ENCODE measurements around the gene ROBO4.

Gene ROBO4

GRCh38 chr11:124897674-124898262 lies at the start of gene ROBO4:
TSS of gene ROBO4 (minus strand) at chr11:124897865. CDS start at chr11:124897795, 70 bp downstream.
- DNase-seq (ENCODE audit: low read depth in 2 of 2), result no peak

DNA sequence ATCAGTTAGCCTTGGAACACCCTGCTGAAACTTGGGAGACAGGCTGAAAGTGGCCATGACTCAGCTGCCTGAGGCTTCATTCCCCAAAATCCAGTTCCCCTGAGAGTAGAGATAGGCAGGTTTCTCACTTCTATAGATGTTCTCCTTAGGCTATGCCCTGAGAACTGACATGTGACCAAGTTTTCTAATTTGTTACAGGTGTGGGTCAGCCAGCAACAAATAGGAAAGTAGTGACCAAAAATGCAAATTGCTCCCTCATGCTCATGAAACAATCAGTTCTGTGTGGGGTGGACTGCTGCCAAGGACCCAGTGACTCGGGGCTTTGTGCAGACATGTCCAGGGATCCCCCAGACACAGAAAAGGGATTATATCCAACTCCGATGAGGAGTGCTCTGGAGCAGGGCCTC lies 49.1 kb upstream of the ROBO4 start:
- no peak for DNase-seq (ENCODE audit: low read depth in 2 of 2)

- no peak for DNase-seq (ENCODE audit: low read depth in 2 of 2)
Measured at GRCh38 chr11:124945826-124946225, 48.2 kb upstream of the ROBO4 start.

- DNase-seq (ENCODE audit: low read depth in 2 of 2), result no peak
Measured at GRCh38 chr11:124944565-124944964, 46.9 kb upstream of the ROBO4 start.

GRCh38 chr11:124943741-124944140 lies 46.1 kb upstream of the ROBO4 start:
- no peak for DNase-seq (ENCODE audit: low read depth in 2 of 2)

- DNase-seq (ENCODE audit: low read depth in 2 of 2), result no peak
Measured at GRCh38 chr11:124943254-124943616, 45.6 kb upstream of the ROBO4 start.

GRCh38 chr11:124942466-124943253 lies 45.0 kb upstream of the ROBO4 start:
- DNase-seq (ENCODE audit: low read depth in 2 of 2), result no peak

DNA sequence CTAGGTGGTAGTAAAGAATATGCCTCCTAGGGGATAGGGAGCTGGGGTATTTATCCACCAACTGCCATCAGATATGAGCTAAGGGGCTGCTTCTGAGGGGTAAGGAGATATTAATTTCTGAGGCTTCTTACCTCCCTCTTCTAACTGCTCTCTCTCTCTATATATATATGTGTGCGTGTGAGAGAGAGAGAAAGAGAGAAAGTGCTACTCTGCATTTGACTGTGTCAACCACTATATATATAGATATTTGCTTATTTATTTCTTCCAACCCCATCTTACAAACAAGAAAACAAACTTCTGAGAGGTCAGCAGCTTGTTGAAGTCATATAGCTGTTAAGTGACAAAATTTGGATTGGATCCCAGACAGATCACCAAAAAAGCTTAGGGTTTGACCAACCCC lies 44.0 kb upstream of the ROBO4 start:
- DNase-seq (ENCODE audit: low read depth in 2 of 2), result no peak

- no peak for DNase-seq (ENCODE audit: low read depth in 2 of 2)
Measured at GRCh38 chr11:124938970-124939369, 41.3 kb upstream of the ROBO4 start.

DNA sequence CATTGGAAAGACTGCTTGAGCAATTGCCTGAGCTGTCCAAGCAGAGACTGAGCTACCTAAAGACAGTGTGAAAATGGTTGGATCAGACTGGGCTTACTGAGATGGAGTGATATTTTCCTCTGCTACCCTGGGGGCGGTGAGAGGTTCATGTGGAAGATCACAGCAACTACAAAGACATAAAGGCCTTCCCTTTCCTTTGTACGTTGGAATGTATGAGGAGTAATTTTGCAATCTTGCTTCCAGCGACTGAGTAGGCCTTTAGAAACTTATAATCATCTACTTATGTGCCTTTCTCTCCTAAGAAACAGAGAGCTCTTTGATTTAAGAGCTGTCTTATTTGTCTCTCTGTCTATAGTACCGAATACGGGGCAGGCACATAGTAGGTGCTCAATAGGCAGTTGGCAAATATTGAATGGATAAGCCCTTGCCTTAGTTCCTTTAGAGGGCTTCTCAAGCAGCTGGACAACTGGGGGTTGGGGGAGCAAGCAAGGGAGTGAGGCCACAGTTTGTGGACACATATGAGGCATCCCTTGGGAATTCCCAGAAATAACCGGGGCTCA lies 40.6 kb upstream of the ROBO4 start:
- DNase-seq (ENCODE audit: low read depth in 2 of 2), result no peak

- DNase-seq (ENCODE audit: low read depth in 2 of 2), result no peak
Measured at GRCh38 chr11:124937336-124937935, 39.8 kb upstream of the ROBO4 start.

DNA sequence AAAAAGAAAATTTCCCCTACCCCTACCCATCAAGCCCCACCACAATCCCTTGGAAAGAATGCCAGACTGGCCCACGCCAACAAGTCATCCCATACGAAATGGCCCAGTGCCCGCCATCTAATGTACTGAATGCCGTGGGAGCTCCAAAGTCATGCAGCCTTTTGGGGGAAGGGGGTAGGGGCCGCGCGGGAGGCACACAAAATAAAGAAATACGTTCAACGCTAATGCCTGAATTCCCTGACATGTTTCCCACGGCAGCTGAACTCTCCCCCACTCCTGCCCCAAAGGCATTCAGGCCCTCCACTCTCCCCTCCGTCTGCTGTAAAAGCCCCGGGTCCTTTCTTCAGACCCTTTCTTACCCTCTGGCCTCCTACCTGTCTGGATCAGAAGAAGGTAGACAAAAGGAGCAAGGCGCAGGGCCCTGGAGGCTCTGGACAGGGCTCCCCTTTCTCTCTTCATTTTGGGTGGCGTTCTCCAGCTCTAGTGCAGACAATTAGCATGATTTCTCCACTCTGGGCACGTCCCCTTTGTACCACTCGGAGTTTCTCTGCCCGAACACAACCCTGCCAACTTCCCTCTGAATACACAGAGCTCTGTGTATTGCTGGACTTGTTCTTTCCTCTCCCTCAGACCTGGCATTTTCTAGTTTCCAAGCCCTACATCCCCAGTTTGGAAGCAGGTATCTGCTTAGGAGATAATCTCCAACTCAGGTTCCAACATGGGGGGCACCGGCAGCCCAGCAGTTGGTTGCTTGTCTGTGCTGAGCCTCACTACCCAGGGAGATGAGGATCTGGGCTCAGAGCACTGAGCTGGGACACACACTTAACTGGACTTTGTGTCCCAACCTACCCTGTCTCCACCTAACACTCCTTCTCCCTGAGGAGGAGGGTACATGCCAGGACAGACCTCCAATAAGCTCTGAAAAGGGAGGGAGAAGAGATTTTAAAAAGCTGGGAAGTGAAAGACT lies 38.2 kb upstream of the ROBO4 start, which contains the start of gene HEPACAM:
Gene HEPACAM, minus strand, starts transcription at position 500 of the 967 bp plus-strand sequence. Its CDS starts 41 bp downstream, at position 459.
- DNase-seq (ENCODE audit: low read depth in 2 of 2), result no peak

- no peak for DNase-seq (ENCODE audit: low read depth in 2 of 2)
Measured at GRCh38 chr11:124934862-124935547, 37.3 kb upstream of the ROBO4 start.

DNA sequence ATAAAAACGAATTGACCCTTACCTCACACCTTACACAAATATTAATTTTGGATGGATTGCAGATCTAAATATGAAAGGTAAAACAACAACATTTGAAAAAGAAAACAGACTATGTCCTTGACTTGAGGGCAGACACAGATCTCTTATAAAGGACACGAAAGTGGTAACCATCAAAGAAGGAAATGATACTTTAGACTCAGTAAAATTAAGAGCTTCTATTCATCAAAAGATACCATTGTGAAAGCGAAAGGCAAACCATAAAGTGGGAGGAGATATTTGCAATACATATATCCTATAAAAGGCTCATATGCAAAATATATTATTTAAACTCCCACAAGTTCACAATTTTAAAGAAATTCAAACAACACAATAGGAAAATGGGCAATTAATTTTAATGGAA lies 33.1 kb upstream of the ROBO4 start:
- no peak for DNase-seq (ENCODE audit: low read depth in 2 of 2)

DNA sequence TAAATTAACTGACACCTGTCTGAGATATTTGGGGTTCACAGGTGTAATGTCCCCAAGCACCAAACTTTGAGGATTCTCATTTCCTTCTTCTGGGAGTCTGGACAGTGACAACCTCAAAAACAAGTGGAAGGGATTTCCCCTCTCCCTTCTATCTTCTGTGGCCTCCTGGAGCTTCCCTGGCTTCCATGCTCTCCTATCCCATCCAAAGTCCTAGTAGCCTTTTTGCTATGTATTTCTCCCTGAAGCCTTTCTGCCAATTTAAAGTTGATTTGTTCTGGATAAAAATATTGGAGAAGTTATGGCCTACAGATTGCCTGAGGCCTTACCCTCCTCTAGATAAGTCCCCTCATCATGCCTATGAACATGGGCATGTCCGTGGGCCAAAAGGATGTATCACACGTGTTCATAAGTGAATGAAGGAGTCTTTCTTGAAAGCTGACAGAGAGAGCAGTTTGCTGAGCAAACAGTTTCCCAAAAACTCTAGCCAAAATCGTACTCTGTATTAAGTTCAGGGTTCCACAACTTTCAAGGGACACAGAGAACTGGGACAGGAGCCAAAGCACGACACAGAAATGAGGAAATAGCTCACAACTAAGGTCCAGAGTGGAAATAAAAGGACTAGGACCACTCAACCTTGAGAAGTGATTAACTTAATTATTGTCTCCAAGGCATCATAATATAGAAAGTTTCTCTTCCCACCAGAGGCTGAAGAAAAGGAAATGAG lies 31.4 kb upstream of the ROBO4 start:
- DNase-seq (ENCODE audit: low read depth in 2 of 2), result no peak

DNA sequence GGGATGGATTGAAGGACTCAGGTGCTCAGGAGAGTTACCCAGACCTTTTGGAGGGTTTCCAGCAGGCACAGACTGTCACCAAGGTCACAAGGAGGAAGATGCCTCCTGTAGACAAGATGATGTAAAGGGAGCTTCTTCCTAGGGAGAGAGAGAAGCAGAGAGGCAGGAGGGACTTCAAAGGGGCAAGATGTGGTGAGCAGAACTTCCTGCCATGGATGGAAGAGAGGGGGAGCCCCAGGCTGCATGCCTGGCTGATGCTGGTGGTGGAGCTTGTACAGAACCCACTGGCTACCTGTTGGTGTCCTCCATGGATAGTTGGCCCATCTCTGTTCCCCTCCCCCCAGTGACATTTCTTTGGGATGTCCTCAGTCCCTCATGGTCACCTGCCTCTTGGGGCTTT lies 25.6 kb upstream of the ROBO4 start:
- DNase-seq (ENCODE audit: low read depth in 2 of 2), result no peak

- DNase-seq (ENCODE audit: low read depth in 2 of 2), result no peak
Measured at GRCh38 chr11:124922831-124923230, 25.2 kb upstream of the ROBO4 start.

GRCh38 chr11:124920870-124921609 lies 23.4 kb upstream of the ROBO4 start:
- peak; percentile 57 for DNase-seq (ENCODE audit: low read depth in 2 of 2)

GRCh38 chr11:124920356-124920755 lies 22.7 kb upstream of the ROBO4 start:
- no peak for DNase-seq (ENCODE audit: low read depth in 2 of 2)

DNA sequence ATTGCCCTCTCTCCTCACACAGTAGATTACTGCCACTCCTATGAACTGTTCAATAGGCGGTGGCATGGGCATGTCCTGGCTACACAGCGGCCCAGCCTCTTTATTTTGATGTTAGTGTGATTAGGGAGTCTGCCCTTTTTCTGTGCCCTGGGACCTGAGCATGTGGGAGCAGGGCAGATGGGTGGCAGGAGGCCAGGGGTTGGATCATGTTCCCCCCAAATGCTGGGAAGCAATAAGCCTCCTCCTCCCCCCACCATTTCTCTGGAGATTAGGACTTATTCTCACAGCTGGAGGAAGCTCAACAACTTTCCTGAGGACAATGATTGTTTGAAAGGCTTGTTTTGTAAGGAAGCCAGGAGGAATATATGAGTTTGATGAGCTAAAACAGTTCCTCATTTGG lies 22.2 kb upstream of the ROBO4 start:
- DNase-seq (ENCODE audit: low read depth in 2 of 2), result no peak
